ENCODE data around the gene ATP9B. TPM values are rescaled to one million over a fixed set of nuclear protein-coding genes. Genes with fewer than 3 reads are reported as not detected.
"Not testable (repeated sequence)": the region's sequence is repeated elsewhere in the genome, so short reads cannot be mapped to it uniquely, and the experiment has no call there.

Gene ATP9B
- total and polyA plus RNA-seq, 7 donors, result 6.5 to 66.5 (median 28.1) TPM

GRCh38 chr18:79169958-79170555 is 100.9 kb downstream of the ATP9B start:
- 85 to 92% methylated on average over 8 of the region's 8 CpGs for WGBS, 2 donors
- DNase-seq, result no peak
- H3K27ac ChIP-seq, result no peak overlapping the region
- peaks cover 8 to 34% (median 13%) of the 10 kb centered on the region in 4 donors for H3K36me3 ChIP-seq
- intact Hi-C loops (cut with DNase I), result no loop called here
- no peak overlapping the region for H3K4me3 ChIP-seq
- H3K9me3 ChIP-seq, result no peaks in the 10 kb centered on the region
- no peaks in the 10 kb centered on the region for H3K4me1 ChIP-seq
- TF ChIP-seq, protein P1, sequence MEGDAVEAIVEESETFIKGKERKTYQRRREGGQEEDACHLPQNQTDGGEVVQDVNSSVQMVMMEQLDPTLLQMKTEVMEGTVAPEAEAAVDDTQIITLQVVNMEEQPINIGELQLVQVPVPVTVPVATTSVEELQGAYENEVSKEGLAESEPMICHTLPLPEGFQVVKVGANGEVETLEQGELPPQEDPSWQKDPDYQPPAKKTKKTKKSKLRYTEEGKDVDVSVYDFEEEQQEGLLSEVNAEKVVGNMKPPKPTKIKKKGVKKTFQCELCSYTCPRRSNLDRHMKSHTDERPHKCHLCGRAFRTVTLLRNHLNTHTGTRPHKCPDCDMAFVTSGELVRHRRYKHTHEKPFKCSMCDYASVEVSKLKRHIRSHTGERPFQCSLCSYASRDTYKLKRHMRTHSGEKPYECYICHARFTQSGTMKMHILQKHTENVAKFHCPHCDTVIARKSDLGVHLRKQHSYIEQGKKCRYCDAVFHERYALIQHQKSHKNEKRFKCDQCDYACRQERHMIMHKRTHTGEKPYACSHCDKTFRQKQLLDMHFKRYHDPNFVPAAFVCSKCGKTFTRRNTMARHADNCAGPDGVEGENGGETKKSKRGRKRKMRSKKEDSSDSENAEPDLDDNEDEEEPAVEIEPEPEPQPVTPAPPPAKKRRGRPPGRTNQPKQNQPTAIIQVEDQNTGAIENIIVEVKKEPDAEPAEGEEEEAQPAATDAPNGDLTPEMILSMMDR (IDR thresholded peaks at IDR 0.05), result no peak
- TF ChIP-seq EP300 (IDR thresholded peaks at IDR 0.05) (no peak), POLR2A (IDR thresholded peaks at IDR 0.05) (no peak), POLR2AphosphoS5 (IDR thresholded peaks at IDR 0.05) (no peak)
- no peaks in the 10 kb centered on the region for H3K27me3 ChIP-seq

DNA sequence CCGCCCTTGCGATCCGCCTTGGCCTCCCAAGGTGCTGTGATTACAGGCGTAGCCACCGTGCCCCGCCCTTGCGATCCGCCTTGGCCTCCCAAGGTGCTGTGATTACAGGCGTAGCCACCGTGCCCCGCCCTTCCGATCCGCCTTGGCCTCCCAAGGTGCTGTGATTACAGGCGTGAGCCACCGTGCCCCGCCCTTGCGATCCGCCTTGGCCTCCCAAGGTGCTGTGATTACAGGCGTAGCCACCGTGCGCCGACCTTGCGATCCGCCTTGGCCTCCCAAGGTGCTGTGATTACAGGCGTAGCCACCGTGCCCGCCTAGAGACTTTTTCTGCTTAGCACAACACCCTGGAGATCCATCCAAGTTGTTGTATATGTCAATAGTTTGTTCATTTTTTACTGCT is 103.1 kb downstream of the ATP9B start:
- WGBS, 2 donors, result 97 to 98% methylated on average over 23 to 24 of the region's 27 CpGs
- DNase-seq; H3K27me3 ChIP-seq; H3K4me1 ChIP-seq; intact Hi-C loops (cut with DNase I); H3K4me3 ChIP-seq; H3K9me3 ChIP-seq; H3K27ac ChIP-seq: not testable (repeated sequence)
- H3K36me3 ChIP-seq, result peaks cover under 1 to 18% (median 4%) of the 10 kb centered on the region in 4 donors

DNA sequence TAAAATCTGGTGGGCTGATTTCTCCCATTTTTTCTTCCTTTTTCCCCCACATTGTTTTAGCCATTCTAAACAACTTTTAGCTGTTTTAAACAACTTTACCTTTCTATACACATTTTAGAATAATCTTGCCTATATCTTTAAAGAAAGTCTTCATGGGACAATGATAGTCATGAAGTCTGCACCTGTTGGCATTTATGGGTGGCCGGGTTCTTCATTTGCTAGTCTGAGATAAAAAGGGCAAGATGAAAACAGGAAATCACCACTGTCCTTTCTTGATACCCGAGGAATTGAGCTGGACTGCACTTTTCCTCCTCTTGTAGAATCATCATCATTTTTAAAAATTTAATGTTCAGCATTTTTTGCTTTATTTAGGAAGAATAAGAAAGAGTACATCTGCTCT is 104.5 kb downstream of the ATP9B start:
- Histone ChIP-seq H3K27ac (no peak overlapping the region), H3K4me1 (no peaks in the 10 kb centered on the region), H3K36me3 (peaks cover 0 to 20% (median 0%) of the 10 kb centered on the region in 4 donors), H3K4me3 (no peak overlapping the region), H3K9me3 (no peaks in the 10 kb centered on the region), H3K27me3 (no peaks in the 10 kb centered on the region)
- no peak for DNase-seq
- TF ChIP-seq POLR2AphosphoS5 (IDR thresholded peaks at IDR 0.05), result no peak
- TF ChIP-seq, protein P1 (IDR thresholded peaks at IDR 0.05), result no peak
- no peak for TF ChIP-seq POLR2A (IDR thresholded peaks at IDR 0.05)
- TF ChIP-seq EP300 (IDR thresholded peaks at IDR 0.05), result no peak
- intact Hi-C loops (cut with DNase I), result no loop called here
- WGBS, 2 donors, result 64 to 85% methylated on average over 2 of the region's 2 CpGs

DNA sequence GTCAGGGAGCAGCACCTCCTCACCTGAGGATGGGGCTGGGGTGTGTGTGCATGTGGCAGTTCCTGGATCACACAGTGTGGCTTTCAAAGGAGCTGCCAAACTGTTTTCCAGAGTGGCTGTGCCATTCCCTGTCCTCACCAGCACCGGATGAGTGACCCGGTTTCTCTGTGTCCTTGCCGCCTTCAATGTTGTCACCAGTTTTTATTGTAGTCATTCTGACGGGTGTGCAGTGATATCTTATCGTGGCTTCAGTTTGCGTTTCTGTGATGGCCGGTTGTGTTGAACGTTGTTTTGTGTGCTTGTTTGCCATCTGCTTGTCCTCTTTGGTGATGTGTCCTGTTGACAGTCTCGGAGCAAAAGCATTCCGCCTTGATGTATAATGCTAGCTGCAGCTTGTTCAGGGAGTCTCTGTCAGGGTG is 108.9 kb downstream of the ATP9B start:
- no peak for DNase-seq
- Histone ChIP-seq H3K36me3 (peaks cover 0 to 20% (median 0%) of the 10 kb centered on the region in 4 donors), H3K27me3 (no peaks in the 10 kb centered on the region), H3K27ac (no peak overlapping the region), H3K9me3 (no peaks in the 10 kb centered on the region), H3K4me1 (no peaks in the 10 kb centered on the region), H3K4me3 (no peak overlapping the region)
- TF ChIP-seq POLR2AphosphoS5 (IDR thresholded peaks at IDR 0.05) (no peak), POLR2A (IDR thresholded peaks at IDR 0.05) (no peak), EP300 (IDR thresholded peaks at IDR 0.05) (no peak)
- TF ChIP-seq, protein P1 (IDR thresholded peaks at IDR 0.05), result no peak
- intact Hi-C loops (cut with DNase I), result no loop called here
- 73 to 89% methylated on average over 10 of the region's 10 CpGs for whole genome bisulfite sequencing, 2 donors

DNA sequence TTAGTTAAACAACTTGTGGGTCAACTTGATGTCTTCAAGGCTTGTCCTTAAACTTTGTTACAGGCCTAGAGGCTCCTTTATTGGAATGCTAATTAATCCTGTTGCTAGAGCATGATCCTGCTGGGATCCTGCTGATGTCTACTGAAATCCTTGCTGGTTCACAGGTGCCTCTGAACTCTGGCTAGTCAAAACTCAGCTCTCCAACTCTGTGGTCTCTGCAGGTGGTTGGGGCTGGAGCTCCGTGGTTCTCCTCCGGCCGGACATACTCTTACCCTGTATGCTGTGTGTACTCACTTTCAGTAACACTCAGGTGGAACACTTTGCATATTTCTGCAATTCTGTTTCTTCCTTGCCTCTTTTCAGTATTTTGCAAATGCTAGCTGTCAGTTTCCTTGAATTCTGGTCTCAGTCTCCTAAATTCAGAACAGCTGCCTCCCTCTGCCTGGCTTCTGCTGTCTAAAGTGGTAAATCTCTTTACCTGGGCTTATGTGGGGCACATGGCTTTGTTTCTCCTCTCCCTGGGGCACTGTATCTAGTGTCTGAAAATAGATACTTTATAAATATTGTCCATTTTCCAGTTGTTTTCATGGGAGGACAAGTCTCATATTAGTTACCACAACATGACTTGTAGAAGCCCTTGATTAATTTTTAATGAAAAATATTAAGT is 113.0 kb downstream of the ATP9B start:
- Histone ChIP-seq H3K9me3 (no peaks in the 10 kb centered on the region), H3K36me3 (peaks cover 0 to 8% (median 0%) of the 10 kb centered on the region in 4 donors), H3K27ac (no peak overlapping the region), H3K27me3 (no peaks in the 10 kb centered on the region), H3K4me1 (no peaks in the 10 kb centered on the region), H3K4me3 (no peak overlapping the region)
- DNase-seq, result no peak
- no peak for TF ChIP-seq POLR2A (IDR thresholded peaks at IDR 0.05)
- TF ChIP-seq POLR2AphosphoS5 (IDR thresholded peaks at IDR 0.05), result no peak
- no peak for TF ChIP-seq EP300 (IDR thresholded peaks at IDR 0.05)
- TF ChIP-seq, protein P1 (IDR thresholded peaks at IDR 0.05), result no peak
- WGBS, 2 donors, result 92 to 96% methylated on average over 3 of the region's 3 CpGs
- intact Hi-C loops (cut with DNase I), result no loop called here

Data from sigmoid colon (tissue), 7 donors.